GM18511 (cell line): Measurements from ENCODE around the gene CAPZA1.

Experiments used
- ATAC-seq: cut with Tn5 transposase; IDR thresholded peaks from one replicate; pipeline ENCODE4 v1.9.1; 2021; ENCODE audit warnings: mild to moderate bottlenecking, moderate library complexity; ENCODE audit not compliant: unreplicated experiment

The CAPZA1 gene

DNA sequence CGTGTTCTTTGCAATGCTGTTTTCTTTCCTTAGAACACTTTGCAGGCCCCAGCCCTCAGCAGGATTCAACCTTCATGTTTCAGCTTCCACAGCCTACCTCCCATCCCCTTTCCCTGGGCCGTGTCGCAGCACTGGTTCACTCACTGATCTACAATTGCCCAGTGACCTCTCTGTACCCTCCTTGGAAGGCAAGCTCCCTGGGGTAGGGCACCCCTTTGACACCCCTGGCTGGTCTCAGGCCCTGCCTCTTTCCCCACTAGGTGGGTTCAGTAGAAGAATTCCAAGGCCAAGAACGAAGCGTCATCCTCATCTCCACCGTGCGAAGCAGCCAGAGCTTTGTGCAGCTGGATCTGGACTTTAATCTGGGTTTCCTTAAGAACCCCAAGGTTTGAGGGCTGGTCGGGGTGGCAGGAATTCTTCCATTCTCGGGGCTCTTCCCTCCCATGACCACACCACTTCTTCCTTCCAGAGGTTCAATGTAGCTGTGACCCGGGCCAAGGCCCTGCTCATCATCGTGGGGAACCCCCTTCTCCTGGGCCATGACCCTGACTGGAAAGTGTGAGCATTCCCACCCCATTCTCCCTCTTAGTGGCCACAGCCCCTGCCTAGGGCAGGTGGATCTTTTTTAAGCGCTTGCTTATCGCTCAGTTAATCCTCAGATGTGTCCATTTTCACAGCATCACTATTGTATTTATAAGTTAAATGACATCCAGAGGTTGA, 80.0 kb downstream of the CAPZA1 start:
- no peak for ATAC-seq

- peak; percentile 57 for ATAC-seq
Measured at GRCh38 chr1:112700290-112701226, 80.9 kb downstream of the CAPZA1 start.

- no peak for ATAC-seq
Measured at GRCh38 chr1:112701227-112702066, 81.8 kb downstream of the CAPZA1 start.

GRCh38 chr1:112702067-112702395, 82.4 kb downstream of the CAPZA1 start:
- no peak for ATAC-seq

DNA sequence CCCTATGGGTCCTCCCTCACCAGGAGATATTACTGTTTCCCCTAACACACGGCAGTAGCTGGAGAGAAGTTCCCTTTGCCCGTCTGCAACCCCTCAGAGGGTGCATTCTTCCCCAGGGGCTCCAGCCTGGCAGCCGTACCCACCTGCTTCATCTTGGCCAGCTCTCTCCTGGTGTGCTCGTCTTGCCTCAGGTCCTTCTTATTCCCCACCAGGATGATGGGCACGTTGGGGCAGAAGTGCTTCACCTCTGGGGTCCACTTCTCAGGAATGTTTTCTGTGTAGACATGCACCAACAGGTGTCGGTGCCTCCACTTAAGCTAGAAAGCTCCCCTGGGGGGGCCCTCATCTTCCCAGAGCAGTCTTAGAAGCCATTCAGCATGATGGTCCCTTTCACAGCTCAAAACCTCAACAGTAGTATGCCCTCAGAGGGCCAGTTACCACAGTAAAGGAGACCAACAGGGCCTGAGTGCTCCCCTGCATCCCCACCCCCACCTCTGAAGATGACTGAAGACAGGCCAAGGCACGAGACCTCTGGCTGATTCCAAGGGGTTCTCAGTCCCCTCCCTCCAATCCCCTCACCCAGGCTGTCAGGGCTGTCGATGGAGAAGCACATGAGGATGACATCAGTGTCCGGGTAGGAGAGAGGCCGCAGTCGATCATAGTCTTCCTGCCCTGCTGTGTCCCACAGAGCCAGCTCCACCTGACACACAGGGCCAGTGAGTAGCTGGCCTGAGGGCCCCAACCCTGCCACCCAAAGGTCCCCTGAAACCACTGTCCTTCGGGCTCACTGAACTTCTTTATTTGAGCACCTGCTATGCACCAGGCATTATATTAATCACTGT, 83.0 kb downstream of the CAPZA1 start:
- ATAC-seq: no peak

DNA sequence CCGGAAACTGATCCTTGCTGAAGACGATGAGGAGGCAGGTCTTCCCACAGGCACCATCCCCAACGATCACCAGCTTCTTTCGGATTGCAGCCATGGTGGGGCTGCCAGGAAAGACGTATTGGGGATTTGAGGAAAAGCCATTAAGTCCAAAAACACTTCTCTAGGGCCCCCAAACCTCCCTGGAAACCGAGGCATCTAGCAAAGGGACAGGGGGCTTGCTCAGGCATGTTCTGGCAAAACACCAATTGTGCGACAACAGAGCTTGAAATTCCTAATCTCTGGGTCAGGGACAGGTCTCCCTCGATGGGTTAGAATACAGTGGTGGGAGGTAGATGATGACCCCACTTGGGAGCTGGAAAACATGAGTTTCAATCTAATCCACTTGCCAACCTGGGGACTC, 84.1 kb downstream of the CAPZA1 start:
- ATAC-seq: no peak

GRCh38 chr1:112704391-112704933, 84.8 kb downstream of the CAPZA1 start:
- no peak for ATAC-seq

GRCh38 chr1:112704934-112705627, 85.4 kb downstream of the CAPZA1 start:
- peak; percentile 62 for ATAC-seq

DNA sequence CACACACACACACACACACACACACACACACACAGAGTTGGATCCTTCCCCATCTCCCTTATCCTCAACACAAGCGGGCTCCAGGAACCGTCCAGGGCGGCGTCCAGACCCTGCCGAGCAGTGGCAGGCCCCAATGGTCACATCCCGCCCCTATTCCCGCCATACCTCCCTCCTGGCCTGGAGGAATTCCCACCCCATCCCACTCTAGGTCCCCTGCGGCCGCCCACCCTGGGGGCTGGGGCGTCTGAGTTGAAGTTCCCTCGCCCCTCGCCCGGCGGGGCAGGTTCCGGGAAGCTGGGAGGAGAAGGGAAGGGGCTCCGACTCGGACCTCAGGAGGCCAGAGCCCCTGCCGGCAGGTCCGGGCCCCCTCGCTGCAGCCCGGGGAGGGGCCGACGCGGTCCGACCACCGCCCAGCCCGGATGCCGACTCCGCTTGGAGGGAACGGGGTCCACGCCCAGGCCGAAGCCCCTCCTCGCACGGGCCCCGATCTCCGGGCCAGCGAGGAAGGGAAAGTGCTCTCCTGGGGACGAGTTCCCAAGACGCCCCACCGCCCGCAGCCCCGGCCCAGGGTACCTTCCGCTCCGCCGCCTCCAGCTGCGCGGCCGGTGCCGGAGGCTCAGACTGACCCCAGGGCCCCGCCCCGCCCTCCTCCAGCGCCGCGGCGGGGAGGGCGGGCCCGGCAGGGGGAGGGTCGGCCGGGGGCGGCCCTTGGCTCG, 87.0 kb downstream of the CAPZA1 start, which contains the start of gene RHOC:
RHOC (minus strand) TSS at position 623 of the 716 bp plus-strand sequence. CDS start 3,328 bp downstream, outside the sequence.
- ATAC-seq: peak; percentile 69

DNA sequence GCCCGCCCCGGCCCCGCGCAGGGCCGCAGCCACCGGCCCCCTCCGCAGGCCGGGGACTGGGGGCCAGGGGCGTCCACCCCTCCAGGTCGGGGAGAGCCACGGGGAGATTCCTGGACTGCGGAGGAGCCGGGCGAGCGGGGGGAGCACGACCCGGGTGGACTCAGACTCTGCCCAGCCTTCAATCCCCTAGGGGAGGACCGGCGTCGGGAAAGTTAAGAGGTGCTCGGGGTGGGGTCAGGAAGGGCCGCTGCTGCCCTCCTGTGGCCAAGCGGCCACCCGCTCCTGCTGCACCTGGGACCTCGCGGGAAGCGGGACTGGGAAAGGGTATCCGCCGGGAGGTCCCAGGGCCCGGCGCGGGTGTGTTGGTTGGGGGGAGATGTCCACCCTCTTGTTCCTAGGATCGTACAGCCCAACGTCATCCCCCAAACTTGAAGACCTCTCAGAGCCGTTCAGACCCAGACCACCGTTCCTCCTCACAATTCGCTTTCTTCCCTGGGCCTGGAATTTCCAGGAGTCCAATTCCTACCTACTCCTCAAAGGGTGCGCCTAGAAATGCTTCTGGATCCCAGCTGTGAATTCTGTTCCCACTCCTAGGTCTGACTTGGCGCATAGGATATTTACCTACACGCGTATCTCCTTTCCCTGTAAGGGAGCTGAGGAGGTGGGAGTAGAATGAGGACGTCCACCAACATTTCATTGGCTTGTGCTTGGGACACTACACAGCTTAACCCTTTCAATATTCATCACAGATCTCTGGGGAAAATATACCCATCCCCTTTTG, 87.8 kb downstream of the CAPZA1 start:
- peak; percentile 67 for ATAC-seq

GRCh38 chr1:112708002-112708448, 88.4 kb downstream of the CAPZA1 start:
- ATAC-seq: no peak

GRCh38 chr1:112708489-112708888, 88.9 kb downstream of the CAPZA1 start:
- ATAC-seq: no peak

DNA sequence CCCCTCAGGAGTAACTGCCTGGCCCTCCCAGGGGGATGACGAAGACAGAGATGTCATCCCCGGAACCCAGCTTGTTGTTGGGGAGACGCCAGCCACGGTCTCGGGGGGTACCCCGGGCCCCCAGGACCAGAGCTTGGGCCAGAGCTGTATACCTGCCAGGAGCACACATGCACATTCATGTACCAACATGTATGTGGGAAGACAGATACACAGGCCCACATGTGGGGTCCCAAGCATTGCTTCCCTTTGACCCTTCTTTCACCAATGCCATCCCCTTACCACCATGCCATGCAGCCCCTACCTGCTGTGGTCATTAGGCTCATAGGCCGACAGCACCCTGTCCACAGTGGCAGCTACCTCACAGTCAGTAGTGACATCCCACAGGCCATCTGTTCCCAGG, 90.5 kb downstream of the CAPZA1 start:
- no peak for ATAC-seq

DNA sequence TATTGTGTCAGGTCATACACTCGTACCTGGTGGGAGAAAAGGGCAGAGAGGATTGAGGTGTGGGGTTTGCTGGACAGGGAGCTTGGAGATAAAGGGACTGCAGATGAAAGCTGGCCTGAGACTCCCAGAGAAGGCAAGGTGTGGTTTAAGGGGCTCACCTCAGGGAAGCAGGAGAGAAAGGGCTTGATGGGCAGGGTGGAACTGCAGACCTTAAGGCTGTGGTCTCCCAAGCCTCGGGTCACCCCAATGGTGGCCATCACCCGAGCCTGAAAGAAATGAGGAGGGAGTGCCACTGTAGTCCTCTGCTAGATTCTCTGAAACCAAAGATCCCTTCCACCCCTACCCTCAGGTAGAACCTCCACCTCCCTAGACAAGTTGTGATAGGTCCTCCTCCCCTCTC, 91.0 kb downstream of the CAPZA1 start:
- no peak for ATAC-seq

GRCh38 chr1:112711041-112711440, 91.4 kb downstream of the CAPZA1 start:
- ATAC-seq: no peak

DNA sequence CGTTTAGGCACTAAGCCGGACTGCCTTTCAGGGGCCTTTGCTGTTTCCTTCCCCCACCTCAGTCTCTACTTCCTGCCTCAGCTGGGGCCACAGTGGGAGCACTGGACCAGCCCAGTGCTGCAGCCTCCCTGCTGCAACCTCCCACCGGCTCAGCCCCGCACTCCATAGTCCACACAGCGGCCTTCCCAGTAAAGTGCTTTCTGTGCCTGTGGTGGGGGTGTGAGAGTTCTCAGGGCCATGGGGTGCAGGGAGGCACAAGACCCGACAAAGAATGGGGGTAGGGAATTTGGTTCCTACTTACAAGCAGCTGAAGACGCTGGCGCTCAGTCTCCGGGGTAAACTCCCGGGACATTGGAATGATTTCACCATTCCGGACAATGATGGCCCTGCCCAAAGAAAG, 92.0 kb downstream of the CAPZA1 start:
- no peak for ATAC-seq

- ATAC-seq: no peak
Measured at GRCh38 chr1:112712191-112712590, 92.6 kb downstream of the CAPZA1 start.

DNA sequence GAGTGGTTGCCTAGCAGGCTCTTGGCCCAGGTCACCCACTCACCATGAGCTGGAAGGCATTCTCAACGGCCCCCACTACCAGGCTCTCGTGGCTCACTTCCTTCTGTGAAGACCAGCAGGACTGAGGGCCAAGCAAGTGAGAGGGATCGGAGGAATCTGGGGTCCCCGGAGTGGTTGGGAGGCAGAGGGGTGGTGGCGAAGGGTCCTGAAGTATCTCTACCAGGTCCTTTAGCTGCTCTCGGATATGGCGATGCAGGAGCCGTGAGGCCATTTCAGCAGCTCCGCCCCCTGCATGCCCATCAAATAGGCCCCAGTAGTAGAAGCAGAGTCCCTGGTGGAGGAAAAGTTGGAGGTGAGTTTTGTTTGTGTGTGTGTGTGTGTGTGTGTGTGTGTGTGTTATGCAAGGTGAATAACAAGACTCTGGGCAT, 93.1 kb downstream of the CAPZA1 start:
- ATAC-seq: no peak
